AG09319 (cell line): Measurements from ENCODE around the gene TBC1D16.

ENCODE experiments used
- DNase-seq: peaks from one replicate; pipeline ENCODE4 v3.0.0-alpha.2; 2010; ENCODE audit warnings: low read depth; ENCODE audit errors: extremely low read depth
- CTCF ChIP-seq: IDR thresholded peaks from 2 replicates; pipeline ENCODE4 v1.5.1; 2011; ENCODE audit warnings: low read depth, mild to moderate bottlenecking, inconsistent platforms, low read length, moderate library complexity

Gene TBC1D16

GRCh38 chr17:79926142-79926604, 109.5 kb downstream of the TBC1D16 start:
- no peak for TF ChIP-seq CTCF
- no peak for DNase-seq

- peak; percentile 23 for DNase-seq
These were observed 110.3 kb downstream of the TBC1D16 start for GRCh38 chr17:79925242-79925957.

DNA sequence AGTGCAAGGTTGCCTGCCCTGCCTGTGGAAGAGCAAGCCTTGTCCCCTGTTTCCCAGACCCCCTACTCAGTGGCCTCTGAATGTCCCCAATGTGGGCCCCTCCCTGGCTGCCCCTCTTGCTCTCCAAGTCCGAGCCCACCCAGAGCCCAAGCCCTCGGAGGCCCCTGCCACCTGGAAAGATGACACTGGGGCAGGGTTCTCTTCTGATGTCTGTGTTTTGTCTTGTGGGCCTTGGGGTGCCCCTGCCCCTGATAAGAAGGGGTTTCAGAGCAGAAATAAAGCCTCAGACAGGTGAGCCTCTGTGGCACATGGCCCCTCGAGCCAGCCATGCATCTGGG, 111.1 kb downstream of the TBC1D16 start:
- DNase-seq, result no peak
- TF ChIP-seq CTCF, result no peak

More at GRCh38 chr17:79925242-79925957, 110.3 kb downstream of the TBC1D16 start:
- TF ChIP-seq CTCF, result peak; percentile 17

DNA sequence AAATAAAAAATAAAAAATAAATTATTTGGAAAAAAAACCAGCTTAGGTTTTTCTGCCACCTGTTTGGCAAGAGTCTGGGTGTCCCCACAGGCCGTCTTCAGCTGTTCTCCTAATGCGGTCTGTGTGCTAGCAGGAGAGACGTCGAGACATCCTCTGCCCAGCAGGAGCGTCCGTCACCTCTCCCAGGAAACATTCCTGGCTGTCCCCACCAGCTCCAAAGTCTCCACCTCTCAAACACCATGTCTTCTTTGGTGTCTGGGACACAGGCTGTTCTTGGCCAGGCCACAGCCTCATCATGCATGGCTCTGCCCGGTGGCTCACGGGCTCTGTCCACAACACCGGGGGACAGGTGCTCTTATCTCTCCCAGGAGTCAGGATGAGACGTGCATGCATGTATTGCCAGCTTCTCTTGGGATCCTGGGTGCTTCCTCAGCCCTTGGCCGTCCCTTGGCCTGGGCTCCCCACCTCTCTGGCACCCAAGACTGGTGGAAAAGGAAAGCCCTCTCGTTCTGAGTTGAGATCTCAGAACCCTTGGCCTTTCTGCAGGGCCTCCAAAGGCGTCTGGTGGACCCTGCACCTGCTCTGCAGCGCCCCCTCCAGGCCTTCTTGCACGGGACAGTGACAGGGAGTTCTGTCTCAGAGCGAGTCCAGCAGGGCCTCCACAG, 111.6 kb downstream of the TBC1D16 start:
- TF ChIP-seq CTCF, result peak; percentile 37
- no peak for DNase-seq

GRCh38 chr17:79922798-79923197, 112.9 kb downstream of the TBC1D16 start:
- no peak for DNase-seq
- TF ChIP-seq CTCF, result no peak

DNA sequence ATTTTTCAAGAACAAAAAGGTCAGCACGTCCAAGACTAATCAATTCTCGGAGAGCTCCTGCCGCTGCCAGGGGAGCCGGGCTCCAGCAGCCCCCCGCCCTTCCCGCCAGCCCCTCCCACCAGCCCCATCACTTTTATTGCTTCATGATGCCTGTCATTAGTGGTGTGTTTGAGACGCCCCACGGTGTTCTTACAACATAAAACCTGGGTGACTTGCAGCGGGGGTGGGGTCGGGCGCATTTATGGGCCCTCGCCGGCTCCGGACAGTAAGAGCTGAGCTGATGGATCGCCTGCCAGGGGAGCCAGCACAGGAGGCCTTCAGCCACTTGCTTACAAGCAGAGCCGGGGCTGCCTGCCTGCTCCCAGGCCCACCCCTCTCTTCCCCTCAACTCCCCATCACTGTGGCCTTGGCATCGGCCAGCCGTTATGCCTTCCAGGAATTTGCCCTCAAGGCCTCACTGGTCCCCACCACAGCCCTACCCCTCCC, 113.5 kb downstream of the TBC1D16 start:
- DNase-seq, result no peak
- TF ChIP-seq CTCF, result no peak

- no peak for DNase-seq
- no peak for TF ChIP-seq CTCF
These were observed 114.1 kb downstream of the TBC1D16 start for GRCh38 chr17:79921411-79922115.
